Endothelial cell of umbilical vein (primary cell): ENCODE results near the gene GFOD1. TPM values are rescaled to one million over a fixed set of nuclear protein-coding genes. Genes with fewer than 3 reads are reported as not detected.

Source experiments
- BruUV-seq: library from RNA; stranded (reverse); fragments of 400-500 nt; replicated peaks from 2 replicates; lab custom pipeline; 2021; lab: Mats Ljungman, UMichigan
- CTCF ChIA-PET: fragments of 300-600, 350-600 bp; sonication (Branson Sonifier 250); formaldehyde crosslinking; loops from one replicate; lab custom pipeline; 2021; ENCODE audit warnings: antibody characterized with exemption, inconsistent platforms; lab: Charles Lee
- POLR2A ChIA-PET: fragments of 300-600, 350-600 bp; sonication (Branson Sonifier 250); formaldehyde crosslinking; loops from one replicate; lab custom pipeline; 2021; ENCODE audit warnings: antibody characterized with exemption, inconsistent platforms; lab: Charles Lee
- DNase-seq: peaks from one replicate; pipeline ENCODE4 v3.0.0-alpha.2; 2011; ENCODE audit warnings: low read depth, low spot score
- FAIRE-seq: peaks from 2 replicates; lab custom pipeline; 2011; peaks lifted over from hg19 to GRCh38; lab: Jason Lieb, UNC
- H2AFZ ChIP-seq: 2 replicates; pipeline ENCODE4 v1.6.0; 2012; ENCODE audit warnings: low read depth, low read length, control low read depth, inconsistent platforms
- H3K27ac ChIP-seq: 2 replicates; pipeline ENCODE4 v1.5.1; 2011; ENCODE audit warnings: low read depth, mild to moderate bottlenecking, control low read depth, low read length, moderate library complexity; ENCODE audit not compliant: insufficient read depth
- H3K27me3 ChIP-seq, 2 experiments: 2 replicates each; pipeline versions ENCODE4 v1.6.0 to v1.6.1; 2011; ENCODE audit warnings: low read length in 2 of 2, mixed read lengths in 1 of 2; ENCODE audit not compliant: control insufficient read depth in 2 of 2, insufficient read depth in 2 of 2
- H3K36me3 ChIP-seq, 2 experiments: 2 replicates in 1 of 2; 3 replicates in 1 of 2; pipeline ENCODE4 v1.5.1; 2011; ENCODE audit warnings: low read length in 2 of 2, mild to moderate bottlenecking in 1 of 2, moderate library complexity in 1 of 2; ENCODE audit not compliant: control insufficient read depth in 2 of 2, insufficient read depth in 2 of 2; ENCODE audit errors: extremely low read depth in 1 of 2
- H3K4me1 ChIP-seq: 3 replicates; pipeline ENCODE4 v1.5.1; 2011; ENCODE audit warnings: mild to moderate bottlenecking, low read length; ENCODE audit not compliant: control insufficient read depth, insufficient read depth; ENCODE audit errors: extremely low read depth
- H3K4me2 ChIP-seq: 2 replicates; pipeline ENCODE4 v1.6.1; 2011; ENCODE audit warnings: low read length, control low read depth, mixed read lengths; ENCODE audit not compliant: insufficient read depth
- H3K4me3 ChIP-seq, 3 experiments: fragments of 200-600 bp in 1 of 3; sonication (generic), shearing (Covaris generic) in 1 of 3; replicated peaks in 1 of 3; 2 replicates each; pipeline ENCODE4 v1.5.1; 2011 to 2016; ENCODE audit warnings: control low read depth in 3 of 3, low read length in 3 of 3, mild to moderate bottlenecking in 2 of 3, inconsistent platforms in 1 of 3, low read depth in 1 of 3, moderate library complexity in 1 of 3; ENCODE audit not compliant: insufficient read depth in 1 of 3
- H3K79me2 ChIP-seq: 2 replicates; pipeline ENCODE4 v1.6.0; 2012; ENCODE audit warnings: low read length, inconsistent platforms; ENCODE audit not compliant: control insufficient read depth, insufficient read depth
- H3K9ac ChIP-seq: replicated peaks from 2 replicates; pipeline ENCODE3; 2011; ENCODE audit warnings: low read length, control low read depth; ENCODE audit not compliant: insufficient read depth; ENCODE audit errors: extremely low read depth
- H3K9me1 ChIP-seq: replicated peaks from 3 replicates; pipeline ENCODE4 v1.6.0; 2011; ENCODE audit warnings: mild to moderate bottlenecking, low read length; ENCODE audit not compliant: control insufficient read depth, insufficient read depth; ENCODE audit errors: extremely low read depth
- H3K9me3 ChIP-seq: replicated peaks from 2 replicates; pipeline ENCODE4 v1.5.1; 2012; ENCODE audit warnings: low read length, inconsistent platforms; ENCODE audit not compliant: control insufficient read depth, insufficient read depth
- H4K20me1 ChIP-seq: replicated peaks from 2 replicates; pipeline ENCODE3; 2011; ENCODE audit warnings: mild to moderate bottlenecking, low read length; ENCODE audit not compliant: control insufficient read depth, insufficient read depth; ENCODE audit errors: extremely low read depth
- FOS ChIP-seq: IDR thresholded peaks from 2 replicates; pipeline ENCODE4 v1.6.1; 2011; ENCODE audit warnings: mild to moderate bottlenecking, low read length, moderate library complexity, borderline replicate concordance; ENCODE audit not compliant: insufficient read depth
- GATA2 ChIP-seq: IDR thresholded peaks from 2 replicates; pipeline ENCODE4 v1.7.0; 2011; ENCODE audit warnings: low read depth, mild to moderate bottlenecking, moderate library complexity, mixed read lengths, low read length; ENCODE audit not compliant: insufficient read length, insufficient read depth
- POLR2A ChIP-seq: IDR thresholded peaks from 2 replicates; pipeline ENCODE4 v1.6.1; 2012; ENCODE audit warnings: low read depth, mild to moderate bottlenecking, control low read depth, low read length
- POLR2AphosphoS5 ChIP-seq: IDR thresholded peaks from 2 replicates; pipeline ENCODE4 v1.6.1; 2012; ENCODE audit warnings: low read depth, mild to moderate bottlenecking, control low read depth, low read length, moderate library complexity; ENCODE audit not compliant: insufficient read depth
- dilution Hi-C: fragments of 300-500 bp; cut with MboI; formaldehyde crosslinking; loops from one replicate; pipeline ENCODE4 v1.15.0; 2019; ENCODE audit warnings: low sequenced_read_pairs; ENCODE audit not compliant: extremely low pct_ligation_motif_present
- intact Hi-C: fragments of 100-400 bp; cut with micrococcal nuclease; formaldehyde crosslinking; loops from one replicate; pipeline ENCODE4 v1.10.0; 2022
- polyA plus RNA-seq, 4 experiments: library from polyadenylated mRNA; depleted of rRNA in 3 of 4; stranded (reverse) in 3 of 4; unstranded in 1 of 4; fragments of >200 nt; gene quantifications; 2 replicates each; pipeline versions ENCODE4 v1.2.1 to v1.2.3, GENCODE V29; 2011 to 2012; ENCODE audit warnings: missing spikeins in 1 of 4
- total RNA-seq: library from RNA; stranded (reverse); gene quantifications from 2 replicates; pipeline ENCODE4 v1.2.3, GENCODE V29; 2021
- TF ChIP-seq, protein P1 (sequence below), 2 donors: IDR thresholded peaks; 1 replicate in 1 of 2; 2 replicates in 1 of 2; pipeline ENCODE4 v1.5.1; 2011; ENCODE audit warnings: low read length in 2 of 2, mild to moderate bottlenecking in 2 of 2, moderate library complexity in 2 of 2, control low read depth in 1 of 2, inconsistent platforms in 1 of 2, low read depth in 1 of 2; ENCODE audit not compliant: insufficient read depth in 1 of 2; ENCODE audit errors: extremely low read depth in 1 of 2
- TF ChIP-seq, protein P2 (sequence below): IDR thresholded peaks from 2 replicates; pipeline ENCODE4 v1.6.1; 2011; ENCODE audit not compliant: insufficient read depth, insufficient read length

Gene GFOD1
- total and polyA plus RNA-seq, 2 donors (not counting 3 experiments of a cell fraction or from before 2014, with no cell fraction given): 12.1 to 24.1 TPM

DNA sequence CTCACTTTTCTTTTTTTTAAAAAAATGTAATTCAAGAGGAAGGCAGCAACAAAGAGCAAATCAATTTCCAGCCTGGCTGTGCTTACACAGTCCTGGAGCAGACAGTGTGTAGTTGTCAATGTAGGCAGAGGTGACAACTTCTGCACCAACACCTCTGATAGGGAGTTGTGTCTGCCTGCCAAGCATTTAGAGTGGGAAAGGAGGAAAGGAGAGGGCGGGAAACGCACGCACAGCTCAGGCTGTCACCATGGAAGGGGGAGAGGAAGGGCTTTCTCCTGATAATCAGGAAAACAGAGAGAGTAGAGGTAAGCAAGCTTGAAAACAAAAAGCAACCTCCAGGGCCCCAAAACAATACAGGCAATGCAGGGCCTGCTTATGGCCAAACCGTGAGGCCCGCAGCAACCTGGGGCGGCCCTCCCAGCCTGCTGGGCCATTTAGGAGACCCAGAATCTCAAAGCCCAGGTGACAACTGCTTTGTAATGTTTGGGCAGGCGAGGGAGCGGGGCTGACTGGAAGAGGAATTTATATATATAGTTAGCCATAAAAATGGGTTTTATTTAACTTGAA is 41.5 kb upstream of the GFOD1 start:
- peak; percentile 21 for DNase-seq
- CTCF ChIA-PET: interaction anchor here (0.6 to 1.0 kb wide), 3 partner anchors 9 to 45 kb away, joined by 3 to 6 read pairs (median 5); partner anchors contain the start of gene GFOD1
- BruUV-seq: no TSS peak

More for the DNA sequence above, 41.5 kb upstream of the GFOD1 start:
- POLR2A ChIA-PET: no interaction called here
- no peak overlapping the region for H3K4me2 ChIP-seq
- H3K9ac ChIP-seq: no peak overlapping the region
- no peaks in the 10 kb centered on the region for H3K9me1 ChIP-seq
- intact Hi-C loops (loop anchor here (2.0 kb wide), 1 partner anchor 86 kb away; the partner anchor contains the start of gene NOL7), dilution Hi-C loops (no loop called here)
- H3K27ac ChIP-seq: no peak overlapping the region
- peaks cover 26% of the 10 kb centered on the region for H3K4me1 ChIP-seq
- no peaks in the 10 kb centered on the region for H3K9me3 ChIP-seq
- H3K4me3 ChIP-seq: no peak overlapping the region
- H4K20me1 ChIP-seq: no peaks in the 10 kb centered on the region
- FAIRE-seq: no peak
- H3K79me2 ChIP-seq: no peaks in the 10 kb centered on the region
- H3K36me3 ChIP-seq: no peaks in the 10 kb centered on the region
- peak overlapping the region; percentile 59 for H2AFZ ChIP-seq
- TF ChIP-seq FOS (no peak), GATA2 (no peak), POLR2A (no peak), POLR2AphosphoS5 (no peak)
- TF ChIP-seq, protein P1, sequence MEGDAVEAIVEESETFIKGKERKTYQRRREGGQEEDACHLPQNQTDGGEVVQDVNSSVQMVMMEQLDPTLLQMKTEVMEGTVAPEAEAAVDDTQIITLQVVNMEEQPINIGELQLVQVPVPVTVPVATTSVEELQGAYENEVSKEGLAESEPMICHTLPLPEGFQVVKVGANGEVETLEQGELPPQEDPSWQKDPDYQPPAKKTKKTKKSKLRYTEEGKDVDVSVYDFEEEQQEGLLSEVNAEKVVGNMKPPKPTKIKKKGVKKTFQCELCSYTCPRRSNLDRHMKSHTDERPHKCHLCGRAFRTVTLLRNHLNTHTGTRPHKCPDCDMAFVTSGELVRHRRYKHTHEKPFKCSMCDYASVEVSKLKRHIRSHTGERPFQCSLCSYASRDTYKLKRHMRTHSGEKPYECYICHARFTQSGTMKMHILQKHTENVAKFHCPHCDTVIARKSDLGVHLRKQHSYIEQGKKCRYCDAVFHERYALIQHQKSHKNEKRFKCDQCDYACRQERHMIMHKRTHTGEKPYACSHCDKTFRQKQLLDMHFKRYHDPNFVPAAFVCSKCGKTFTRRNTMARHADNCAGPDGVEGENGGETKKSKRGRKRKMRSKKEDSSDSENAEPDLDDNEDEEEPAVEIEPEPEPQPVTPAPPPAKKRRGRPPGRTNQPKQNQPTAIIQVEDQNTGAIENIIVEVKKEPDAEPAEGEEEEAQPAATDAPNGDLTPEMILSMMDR (IDR thresholded peaks at IDR 0.05; ENCODE audit: extremely low read depth in 1 of 2, insufficient read depth in 1 of 2, low read depth in 1 of 2, low read length in 2 of 2): no peak
- TF ChIP-seq, protein P2, sequence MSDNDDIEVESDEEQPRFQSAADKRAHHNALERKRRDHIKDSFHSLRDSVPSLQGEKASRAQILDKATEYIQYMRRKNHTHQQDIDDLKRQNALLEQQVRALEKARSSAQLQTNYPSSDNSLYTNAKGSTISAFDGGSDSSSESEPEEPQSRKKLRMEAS: no peak
- H3K27me3 ChIP-seq: no peaks in the 10 kb centered on the region
